ENCODE results near the gene CCDC172.

- TF ChIP-seq POLR2A (IDR thresholded peaks at IDR 0.05) (no peak), EP300 (IDR thresholded peaks at IDR 0.05) (no peak)
- TF ChIP-seq, protein P1, sequence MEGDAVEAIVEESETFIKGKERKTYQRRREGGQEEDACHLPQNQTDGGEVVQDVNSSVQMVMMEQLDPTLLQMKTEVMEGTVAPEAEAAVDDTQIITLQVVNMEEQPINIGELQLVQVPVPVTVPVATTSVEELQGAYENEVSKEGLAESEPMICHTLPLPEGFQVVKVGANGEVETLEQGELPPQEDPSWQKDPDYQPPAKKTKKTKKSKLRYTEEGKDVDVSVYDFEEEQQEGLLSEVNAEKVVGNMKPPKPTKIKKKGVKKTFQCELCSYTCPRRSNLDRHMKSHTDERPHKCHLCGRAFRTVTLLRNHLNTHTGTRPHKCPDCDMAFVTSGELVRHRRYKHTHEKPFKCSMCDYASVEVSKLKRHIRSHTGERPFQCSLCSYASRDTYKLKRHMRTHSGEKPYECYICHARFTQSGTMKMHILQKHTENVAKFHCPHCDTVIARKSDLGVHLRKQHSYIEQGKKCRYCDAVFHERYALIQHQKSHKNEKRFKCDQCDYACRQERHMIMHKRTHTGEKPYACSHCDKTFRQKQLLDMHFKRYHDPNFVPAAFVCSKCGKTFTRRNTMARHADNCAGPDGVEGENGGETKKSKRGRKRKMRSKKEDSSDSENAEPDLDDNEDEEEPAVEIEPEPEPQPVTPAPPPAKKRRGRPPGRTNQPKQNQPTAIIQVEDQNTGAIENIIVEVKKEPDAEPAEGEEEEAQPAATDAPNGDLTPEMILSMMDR (IDR thresholded peaks at IDR 0.05) = no peak
Measured at GRCh38 chr10:116427671-116428070, 103.4 kb downstream of the CCDC172 start, which contains the start of gene PNLIPRP3.

Measured in ovary (tissue), 3 donors.